ENCODE results near the gene ANKRD66. TPM values are rescaled to one million over a fixed set of nuclear protein-coding genes. Genes with fewer than 3 reads are reported as not detected.
A peak's percentile ranks its signal among the peaks of the same experiment; 100 is the strongest.

Gene ANKRD66
- total RNA-seq, 1 experiment from 2014 or later, result not detected

DNA sequence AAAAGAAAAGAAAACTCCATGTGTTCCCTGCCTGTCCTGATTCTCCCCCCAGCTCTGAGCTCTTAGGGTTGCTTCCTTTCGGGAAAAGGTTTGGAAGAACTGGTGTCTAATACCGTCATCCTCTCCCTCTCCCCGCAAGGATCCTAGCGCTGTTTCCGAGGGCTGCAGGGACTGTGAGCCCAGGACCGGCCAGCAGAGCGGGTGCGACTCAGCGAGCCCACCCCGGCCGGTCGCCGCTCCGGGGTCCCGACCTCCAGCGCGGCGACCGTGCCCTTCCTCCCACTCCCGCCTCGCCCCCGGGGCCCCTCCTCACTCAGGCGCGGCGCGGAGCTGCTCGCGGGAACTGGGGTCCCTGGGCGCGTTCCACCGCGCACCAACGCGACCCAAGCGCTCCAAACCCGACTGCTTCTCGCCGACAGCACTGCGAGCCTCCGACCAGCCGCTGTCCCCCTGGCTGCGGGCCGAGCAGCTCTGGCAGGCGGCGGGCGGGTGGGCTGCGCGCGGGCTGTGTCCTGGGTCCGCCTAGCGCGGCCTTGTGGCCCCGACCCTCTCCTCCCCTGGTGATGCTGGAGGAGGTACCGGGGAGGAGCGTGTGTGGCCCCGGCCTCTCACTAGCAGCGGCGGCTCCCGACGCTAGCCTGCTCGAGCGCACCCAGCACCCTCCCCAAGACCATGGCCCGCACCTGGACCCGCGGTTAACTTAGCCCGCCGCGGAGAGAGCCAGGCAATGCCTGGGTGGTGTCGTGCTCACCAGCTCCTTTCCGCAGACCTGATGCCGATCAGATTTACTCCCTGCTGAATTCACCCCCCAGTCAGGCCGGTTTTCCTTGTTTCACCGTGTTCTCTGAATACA lies 11.6 kb upstream of the ANKRD66 start, which contains the start of gene PLA2G7 (continued):
- TF ChIP-seq, protein P1, sequence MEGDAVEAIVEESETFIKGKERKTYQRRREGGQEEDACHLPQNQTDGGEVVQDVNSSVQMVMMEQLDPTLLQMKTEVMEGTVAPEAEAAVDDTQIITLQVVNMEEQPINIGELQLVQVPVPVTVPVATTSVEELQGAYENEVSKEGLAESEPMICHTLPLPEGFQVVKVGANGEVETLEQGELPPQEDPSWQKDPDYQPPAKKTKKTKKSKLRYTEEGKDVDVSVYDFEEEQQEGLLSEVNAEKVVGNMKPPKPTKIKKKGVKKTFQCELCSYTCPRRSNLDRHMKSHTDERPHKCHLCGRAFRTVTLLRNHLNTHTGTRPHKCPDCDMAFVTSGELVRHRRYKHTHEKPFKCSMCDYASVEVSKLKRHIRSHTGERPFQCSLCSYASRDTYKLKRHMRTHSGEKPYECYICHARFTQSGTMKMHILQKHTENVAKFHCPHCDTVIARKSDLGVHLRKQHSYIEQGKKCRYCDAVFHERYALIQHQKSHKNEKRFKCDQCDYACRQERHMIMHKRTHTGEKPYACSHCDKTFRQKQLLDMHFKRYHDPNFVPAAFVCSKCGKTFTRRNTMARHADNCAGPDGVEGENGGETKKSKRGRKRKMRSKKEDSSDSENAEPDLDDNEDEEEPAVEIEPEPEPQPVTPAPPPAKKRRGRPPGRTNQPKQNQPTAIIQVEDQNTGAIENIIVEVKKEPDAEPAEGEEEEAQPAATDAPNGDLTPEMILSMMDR (IDR thresholded peaks at IDR 0.05 in 2 of 3, conservative IDR thresholded peaks at IDR 0.05 in 1 of 3; ENCODE audit: borderline replicate concordance in 1 of 3, insufficient read depth in 1 of 3, low read depth in 2 of 3, low read length in 2 of 3), result no peak; a peak in 1 of 6 replicates
- TF ChIP-seq, protein P2, sequence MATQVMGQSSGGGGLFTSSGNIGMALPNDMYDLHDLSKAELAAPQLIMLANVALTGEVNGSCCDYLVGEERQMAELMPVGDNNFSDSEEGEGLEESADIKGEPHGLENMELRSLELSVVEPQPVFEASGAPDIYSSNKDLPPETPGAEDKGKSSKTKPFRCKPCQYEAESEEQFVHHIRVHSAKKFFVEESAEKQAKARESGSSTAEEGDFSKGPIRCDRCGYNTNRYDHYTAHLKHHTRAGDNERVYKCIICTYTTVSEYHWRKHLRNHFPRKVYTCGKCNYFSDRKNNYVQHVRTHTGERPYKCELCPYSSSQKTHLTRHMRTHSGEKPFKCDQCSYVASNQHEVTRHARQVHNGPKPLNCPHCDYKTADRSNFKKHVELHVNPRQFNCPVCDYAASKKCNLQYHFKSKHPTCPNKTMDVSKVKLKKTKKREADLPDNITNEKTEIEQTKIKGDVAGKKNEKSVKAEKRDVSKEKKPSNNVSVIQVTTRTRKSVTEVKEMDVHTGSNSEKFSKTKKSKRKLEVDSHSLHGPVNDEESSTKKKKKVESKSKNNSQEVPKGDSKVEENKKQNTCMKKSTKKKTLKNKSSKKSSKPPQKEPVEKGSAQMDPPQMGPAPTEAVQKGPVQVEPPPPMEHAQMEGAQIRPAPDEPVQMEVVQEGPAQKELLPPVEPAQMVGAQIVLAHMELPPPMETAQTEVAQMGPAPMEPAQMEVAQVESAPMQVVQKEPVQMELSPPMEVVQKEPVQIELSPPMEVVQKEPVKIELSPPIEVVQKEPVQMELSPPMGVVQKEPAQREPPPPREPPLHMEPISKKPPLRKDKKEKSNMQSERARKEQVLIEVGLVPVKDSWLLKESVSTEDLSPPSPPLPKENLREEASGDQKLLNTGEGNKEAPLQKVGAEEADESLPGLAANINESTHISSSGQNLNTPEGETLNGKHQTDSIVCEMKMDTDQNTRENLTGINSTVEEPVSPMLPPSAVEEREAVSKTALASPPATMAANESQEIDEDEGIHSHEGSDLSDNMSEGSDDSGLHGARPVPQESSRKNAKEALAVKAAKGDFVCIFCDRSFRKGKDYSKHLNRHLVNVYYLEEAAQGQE (IDR thresholded peaks at IDR 0.05; ENCODE audit: low read depth), result no peak
- TF ChIP-seq CEBPB (IDR thresholded peaks at IDR 0.05; ENCODE audit: low read depth), result no peak
- TF ChIP-seq TCF7L2 (IDR thresholded peaks at IDR 0.05; ENCODE audit: borderline replicate concordance, extremely low read depth, insufficient read depth, insufficient read length), result no peak
- no peak for TF ChIP-seq SIN3A (IDR thresholded peaks at IDR 0.05; ENCODE audit: low read depth)
- TF ChIP-seq EZH2 (IDR thresholded peaks at IDR 0.05), result no peak

DNA sequence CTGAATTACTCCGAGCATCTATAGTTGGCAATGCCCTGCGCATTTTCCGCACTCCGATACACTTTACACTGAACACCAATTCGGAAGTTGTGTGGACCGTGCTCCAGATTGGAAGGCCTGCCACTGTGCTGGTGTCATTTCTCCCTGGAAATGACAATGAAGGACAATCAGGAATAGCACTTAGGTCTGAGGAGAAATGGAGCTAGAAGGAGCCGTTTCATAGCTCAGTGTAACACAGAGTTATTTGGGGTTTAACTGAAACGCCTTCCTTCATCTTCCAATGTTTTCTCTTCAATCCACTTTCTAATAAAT lies 11.1 kb upstream of the ANKRD66 start:
- peak overlapping the region; percentile 99 for H2AFZ ChIP-seq (ENCODE audit: low read depth, low read length, poor library complexity, severe bottlenecking)
- H3K9me2 ChIP-seq (ENCODE audit: insufficient read depth), result no peaks in the 10 kb centered on the region
- TF ChIP-seq ZFX (IDR thresholded peaks at IDR 0.05), result no peak
- peak overlapping the region; percentile 64 for H3K9ac ChIP-seq (ENCODE audit: low read length)
- ATAC-seq (no peak; the same call in 1 of the 2 replicates), DNase-seq (ENCODE audit: low read depth, low spot score) (no peak)
- no peaks in the 10 kb centered on the region for H4K20me1 ChIP-seq (ENCODE audit: insufficient read depth)
- no peaks in the 10 kb centered on the region for H3K36me3 ChIP-seq (ENCODE audit: control insufficient read depth in 1 of 2, insufficient read depth in 2 of 2, low read length in 2 of 2)
- peaks cover 16 to 32% of the 10 kb centered on the region in 2 experiments for H3K4me1 ChIP-seq (ENCODE audit: control insufficient read depth in 1 of 2, insufficient read depth in 2 of 2, low read length in 2 of 2)
- no peaks in the 10 kb centered on the region for H3K27me3 ChIP-seq (ENCODE audit: insufficient read depth, low read length)
- H3K27ac ChIP-seq (ENCODE audit: low read depth, low read length), result peak overlapping the region; percentile 43; the same call in 1 of the 2 replicates
- no TSS peak for BruUV-seq (replicated peaks)
- no peaks in the 10 kb centered on the region for H3K79me2 ChIP-seq (ENCODE audit: insufficient read depth, low read length)
- no peaks in the 10 kb centered on the region for H3K9me3 ChIP-seq (ENCODE audit: control insufficient read depth in 1 of 2, insufficient read depth in 1 of 2, low read depth in 1 of 2, low read length in 2 of 2)
- peak overlapping the region; percentile 45 to 76 for H3K4me3 ChIP-seq (replicated peaks in 1 of 2; ENCODE audit: low read depth in 1 of 2, low read length in 2 of 2)
- H3K4me2 ChIP-seq (ENCODE audit: low read length), result peak overlapping the region; percentile 98
- POLR2A ChIA-PET, result no interaction called here
- intact Hi-C loops (cut with micrococcal nuclease), result loop anchor here (10.0 kb wide), 1 partner anchor 309 kb away; the partner anchor contains the start of gene ADGRF1
- RAD21 ChIA-PET (ENCODE audit: low non-redundant PET in 1 of 2, low total read pairs in 2 of 2, uncharacterized antibody in 2 of 2, unreplicated experiment in 2 of 2), result no interaction called here
- CTCF ChIA-PET, result no interaction called here
